ENCODE data around the gene DLG5. TPM values are rescaled to one million over a fixed set of nuclear protein-coding genes. Genes with fewer than 3 reads are reported as not detected.

Gene DLG5
- total and polyA plus RNA-seq, 9 of the 15 experiments (the other 6 are each of a cell fraction or from before 2014, with no cell fraction given): 1.4 to 26.8 (median 11.2) TPM

DNA sequence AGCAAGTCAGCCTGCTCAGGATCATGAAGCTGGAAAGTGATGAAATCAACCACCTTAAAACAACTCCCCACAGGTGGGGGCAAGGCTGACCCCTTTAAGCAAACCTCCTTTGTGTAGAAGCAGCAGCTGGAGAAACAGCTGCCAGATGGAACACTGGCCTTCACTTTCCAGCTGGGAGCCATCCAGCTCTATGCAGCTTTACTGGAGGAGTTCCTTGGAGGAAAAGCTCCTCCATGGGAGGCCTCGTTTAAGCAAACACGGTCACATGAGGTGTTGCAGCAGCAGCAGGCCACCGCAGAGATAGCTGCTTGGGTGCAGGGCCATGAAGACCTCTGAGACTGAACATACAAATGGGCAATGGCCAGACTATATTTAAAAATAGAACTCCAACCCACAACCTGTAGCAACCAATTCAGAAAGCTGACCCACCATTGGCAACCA, 13.0 kb upstream of the DLG5 start:
- WGBS (ENCODE audit: insufficient coverage, low coverage, missing lambda C conversion rate): 9% methylated on average over 3 of the region's 3 CpGs
- TF ChIP-seq SRF (CRISPR knock-in tag; IDR thresholded peaks at IDR 0.05) (no peak), TOE1 (IDR thresholded peaks at IDR 0.05; ENCODE audit: borderline replicate concordance) (no peak), TOE1 (CRISPR knock-in tag; IDR thresholded peaks at IDR 0.05; ENCODE audit: borderline replicate concordance, low read depth) (no peak), SLC30A9 (CRISPR knock-in tag; IDR thresholded peaks at IDR 0.05) (no peak), ZBTB9 (CRISPR knock-in tag; IDR thresholded peaks at IDR 0.05) (0 out of 2 replicates have a peak, but pooled peaks have one; percentile 36), TFAM (CRISPR knock-in tag; conservative IDR thresholded peaks at IDR 0.05) (no peak), ZNF24 (IDR thresholded peaks at IDR 0.05) (no peak), JUND (IDR thresholded peaks at IDR 0.05; ENCODE audit: borderline replicate concordance, low read depth, low read length) (no peak), JUND (tag; IDR thresholded peaks at IDR 0.05; ENCODE audit: borderline replicate concordance, low read depth, low read length) (no peak), BMI1 (IDR thresholded peaks at IDR 0.05; ENCODE audit: low read length) (no peak), CAMTA2 (CRISPR knock-in tag; conservative IDR thresholded peaks at IDR 0.05) (no peak), CBX3 (IDR thresholded peaks at IDR 0.05; ENCODE audit: borderline replicate concordance in 1 of 2, low read length in 2 of 2) (no peak), NUFIP1 (IDR thresholded peaks at IDR 0.05; ENCODE audit: partially characterized antibody) (no peak), MEF2A (IDR thresholded peaks at IDR 0.05; ENCODE audit: control insufficient read depth, low read depth, low read length) (no peak), ZBTB17 (CRISPR knock-in tag; IDR thresholded peaks at IDR 0.05) (0 out of 2 replicates have a peak, but pooled peaks have one; percentile 39), ZNF347 (CRISPR knock-in tag; IDR thresholded peaks at IDR 0.05; ENCODE audit: low read depth) (no peak)
- TF ChIP-seq, protein P1, sequence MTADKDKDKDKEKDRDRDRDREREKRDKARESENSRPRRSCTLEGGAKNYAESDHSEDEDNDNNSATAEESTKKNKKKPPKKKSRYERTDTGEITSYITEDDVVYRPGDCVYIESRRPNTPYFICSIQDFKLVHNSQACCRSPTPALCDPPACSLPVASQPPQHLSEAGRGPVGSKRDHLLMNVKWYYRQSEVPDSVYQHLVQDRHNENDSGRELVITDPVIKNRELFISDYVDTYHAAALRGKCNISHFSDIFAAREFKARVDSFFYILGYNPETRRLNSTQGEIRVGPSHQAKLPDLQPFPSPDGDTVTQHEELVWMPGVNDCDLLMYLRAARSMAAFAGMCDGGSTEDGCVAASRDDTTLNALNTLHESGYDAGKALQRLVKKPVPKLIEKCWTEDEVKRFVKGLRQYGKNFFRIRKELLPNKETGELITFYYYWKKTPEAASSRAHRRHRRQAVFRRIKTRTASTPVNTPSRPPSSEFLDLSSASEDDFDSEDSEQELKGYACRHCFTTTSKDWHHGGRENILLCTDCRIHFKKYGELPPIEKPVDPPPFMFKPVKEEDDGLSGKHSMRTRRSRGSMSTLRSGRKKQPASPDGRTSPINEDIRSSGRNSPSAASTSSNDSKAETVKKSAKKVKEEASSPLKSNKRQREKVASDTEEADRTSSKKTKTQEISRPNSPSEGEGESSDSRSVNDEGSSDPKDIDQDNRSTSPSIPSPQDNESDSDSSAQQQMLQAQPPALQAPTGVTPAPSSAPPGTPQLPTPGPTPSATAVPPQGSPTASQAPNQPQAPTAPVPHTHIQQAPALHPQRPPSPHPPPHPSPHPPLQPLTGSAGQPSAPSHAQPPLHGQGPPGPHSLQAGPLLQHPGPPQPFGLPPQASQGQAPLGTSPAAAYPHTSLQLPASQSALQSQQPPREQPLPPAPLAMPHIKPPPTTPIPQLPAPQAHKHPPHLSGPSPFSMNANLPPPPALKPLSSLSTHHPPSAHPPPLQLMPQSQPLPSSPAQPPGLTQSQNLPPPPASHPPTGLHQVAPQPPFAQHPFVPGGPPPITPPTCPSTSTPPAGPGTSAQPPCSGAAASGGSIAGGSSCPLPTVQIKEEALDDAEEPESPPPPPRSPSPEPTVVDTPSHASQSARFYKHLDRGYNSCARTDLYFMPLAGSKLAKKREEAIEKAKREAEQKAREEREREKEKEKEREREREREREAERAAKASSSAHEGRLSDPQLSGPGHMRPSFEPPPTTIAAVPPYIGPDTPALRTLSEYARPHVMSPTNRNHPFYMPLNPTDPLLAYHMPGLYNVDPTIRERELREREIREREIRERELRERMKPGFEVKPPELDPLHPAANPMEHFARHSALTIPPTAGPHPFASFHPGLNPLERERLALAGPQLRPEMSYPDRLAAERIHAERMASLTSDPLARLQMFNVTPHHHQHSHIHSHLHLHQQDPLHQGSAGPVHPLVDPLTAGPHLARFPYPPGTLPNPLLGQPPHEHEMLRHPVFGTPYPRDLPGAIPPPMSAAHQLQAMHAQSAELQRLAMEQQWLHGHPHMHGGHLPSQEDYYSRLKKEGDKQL (CRISPR knock-in tag; IDR thresholded peaks at IDR 0.05; ENCODE audit: borderline replicate concordance): no peak

More for the DNA sequence above, 13.0 kb upstream of the DLG5 start:
- no peak overlapping the region for H3K4me3 ChIP-seq
- H3K36me3 ChIP-seq (ENCODE audit: control insufficient read depth, insufficient read depth, low read length): no peaks in the 10 kb centered on the region
- in situ Hi-C loops (cut with MboI): no loop called here
- H2AFZ ChIP-seq (ENCODE audit: low read depth, low read length): peak overlapping the region; percentile 74
- POLR2A ChIA-PET: interaction anchor here (1.0 to 9.1 kb wide), 4 partner anchors 9 to 18 kb away, joined by 3 to 89 read pairs (median 3); partner anchors contain the start of gene DLG5
- peak overlapping the region in 1 of 2 experiments; percentile 33; a peak in 1 of 4 replicates for H3K9ac ChIP-seq (ENCODE audit: insufficient read depth in 1 of 2, low read depth in 2 of 2, low read length in 2 of 2)
- intact Hi-C loops (cut with micrococcal nuclease): no loop called here
- H3K27ac ChIP-seq (ENCODE audit: extremely low read depth, low read depth, low read length): no peak overlapping the region
- H3K9me1 ChIP-seq (ENCODE audit: control insufficient read depth, insufficient read depth, low read length): no peaks in the 10 kb centered on the region
- H3K4me1 ChIP-seq (replicated peaks in 1 of 2; ENCODE audit: control insufficient read depth in 2 of 2, insufficient read depth in 2 of 2, low read length in 2 of 2): peaks cover 9 to 23% of the 10 kb centered on the region in 2 experiments; a peak in 4 of 5 replicates
- H3K79me2 ChIP-seq (ENCODE audit: control insufficient read depth, insufficient read depth, low read length): no peaks in the 10 kb centered on the region
- peak; percentile 39 for ATAC-seq
- FAIRE-seq: no peak
- CTCF ChIA-PET (ENCODE audit: low intra/inter-chr PET ratio): no interaction called here
- no peaks in the 10 kb centered on the region for H3K9me3 ChIP-seq (replicated peaks; ENCODE audit: control insufficient read depth, insufficient read depth, low read depth, low read length)
- H3K27me3 ChIP-seq (ENCODE audit: control insufficient read depth in 2 of 2, insufficient read depth in 2 of 2, low read length in 2 of 2): no peaks in the 10 kb centered on the region
- BruUV-seq (replicated peaks): no TSS peak
- no peak overlapping the region for H3K4me2 ChIP-seq (ENCODE audit: insufficient read depth, low read length)
- peak in 1 of 4 experiments; percentile 10 for DNase-seq (ENCODE audit: extremely low read depth in 1 of 4, low spot score in 3 of 4)
- no peaks in the 10 kb centered on the region for H4K20me1 ChIP-seq (replicated peaks; ENCODE audit: control insufficient read depth, insufficient read depth, low read length)
